NCI-H510A treated with DMSO at 0.1 percent for 48 hours (cell line): ENCODE measurements around the gene IL26.

Experiments
- DNase-seq: peaks from one replicate; lab custom pipeline; 2025; lab: John Stamatoyannopoulos, UW

The IL26 gene

DNA sequence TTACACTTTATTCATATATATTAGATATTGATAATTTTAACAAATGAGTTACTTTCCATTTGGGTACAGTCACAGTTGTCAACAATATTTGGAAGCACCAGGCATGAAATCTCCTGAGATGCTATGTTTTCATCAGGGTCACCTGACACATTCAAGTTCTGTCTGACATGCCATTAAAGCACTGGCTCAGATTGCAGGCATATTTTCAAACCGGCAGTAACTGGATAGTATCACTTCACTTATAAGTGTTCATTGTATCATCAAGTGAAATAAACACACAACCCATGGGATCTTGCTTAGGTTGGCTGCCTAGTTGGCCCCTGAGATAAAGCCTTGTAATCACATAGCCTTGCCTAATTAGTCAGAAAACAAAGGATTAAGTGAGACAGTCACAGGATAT lies 70.8 kb downstream of the IL26 start:
- DNase-seq: peak; percentile 50
